H1 (cell line): ENCODE measurements around the gene IQGAP1. TPM values are rescaled to one million over a fixed set of nuclear protein-coding genes. Genes with fewer than 3 reads are reported as not detected.

ENCODE experiments used
- CTCF ChIA-PET: fragments of 300-600 bp; sonication (Branson Sonifier 250); formaldehyde crosslinking; loops from one replicate; lab custom pipeline; 2021; ENCODE audit not compliant: partially characterized antibody; lab: Charles Lee
- POLR2A ChIA-PET: fragments of 300-600 bp; sonication (Branson Sonifier 250); formaldehyde crosslinking; loops from one replicate; lab custom pipeline; 2021; ENCODE audit warnings: inconsistent platforms; ENCODE audit not compliant: partially characterized antibody; lab: Charles Lee
- DNase-seq, 2 experiments: peaks; one replicate each; pipeline versions ENCODE4 v3.0.0 to v3.0.0-alpha.2; 2010 to 2022; ENCODE audit warnings: low spot score in 2 of 2, low read depth in 1 of 2, mixed read lengths in 1 of 2
- FAIRE-seq: peaks from 2 replicates; lab custom pipeline; 2011; peaks lifted over from hg19 to GRCh38; lab: Jason Lieb, UNC
- H2AFZ ChIP-seq: 2 replicates; pipeline ENCODE4 v1.8.1; 2012; ENCODE audit warnings: low read length, inconsistent platforms
- H2AK5ac ChIP-seq: 2 replicates; pipeline ENCODE4 v1.6.1; 2013; ENCODE audit warnings: low read depth, low read length
- H2BK120ac ChIP-seq: replicated peaks from 2 replicates; pipeline ENCODE3; 2013; ENCODE audit warnings: low read depth, low read length, inconsistent platforms
- H2BK12ac ChIP-seq: 2 replicates; pipeline ENCODE4 v1.6.1; 2013; ENCODE audit warnings: low read depth, low read length
- H2BK15ac ChIP-seq: 2 replicates; pipeline ENCODE4 v1.6.1; 2013; ENCODE audit warnings: low read length
- H2BK20ac ChIP-seq: 2 replicates; pipeline ENCODE4 v1.6.1; 2013; ENCODE audit warnings: low read length
- H2BK5ac ChIP-seq: 2 replicates; pipeline ENCODE4 v1.6.1; 2013; ENCODE audit warnings: low read depth, low read length
- H3K14ac ChIP-seq: 2 replicates; pipeline ENCODE4 v1.6.1; 2013; ENCODE audit warnings: inconsistent platforms; ENCODE audit not compliant: insufficient read length
- H3K18ac ChIP-seq: 2 replicates; pipeline ENCODE4 v1.6.1; 2013; ENCODE audit warnings: low read length; ENCODE audit errors: extremely low read depth
- H3K23ac ChIP-seq: 2 replicates; pipeline ENCODE4 v1.6.1; 2013; ENCODE audit warnings: inconsistent platforms; ENCODE audit not compliant: insufficient read length
- H3K23me2 ChIP-seq: 2 replicates; pipeline ENCODE4 v1.6.1; 2013; ENCODE audit warnings: low read depth, low read length
- H3K27ac ChIP-seq: 2 replicates; pipeline ENCODE4 v1.6.1; 2011; ENCODE audit warnings: low read depth, low read length, inconsistent platforms
- H3K27me3 ChIP-seq, 4 experiments: replicated peaks in 1 of 4; 1 replicate in 1 of 4; 2 replicates in 3 of 4; pipeline versions ENCODE4 v1.6.1 to v1.8.1; 2011 to 2013; ENCODE audit warnings: low read length in 3 of 4, mild to moderate bottlenecking in 3 of 4, inconsistent platforms in 2 of 4, mixed read lengths in 2 of 4, moderate library complexity in 1 of 4; ENCODE audit not compliant: control insufficient read depth in 3 of 4, insufficient read depth in 3 of 4; ENCODE audit errors: extremely low read depth in 1 of 4
- H3K36me3 ChIP-seq, 4 experiments: 2 replicates each; pipeline versions ENCODE4 v1.6.1 to v1.8.1; 2011 to 2013; ENCODE audit warnings: mild to moderate bottlenecking in 4 of 4, low read length in 3 of 4, moderate library complexity in 2 of 4, control low read depth in 1 of 4, inconsistent platforms in 1 of 4; ENCODE audit not compliant: insufficient read depth in 4 of 4, control insufficient read depth in 2 of 4
- H3K4ac ChIP-seq: replicated peaks from 2 replicates; pipeline ENCODE3; 2013; ENCODE audit warnings: low read length, low read depth, mixed read lengths, inconsistent platforms; ENCODE audit not compliant: insufficient read length
- H3K4me1 ChIP-seq, 4 experiments: replicated peaks in 1 of 4; 1 replicate in 1 of 4; 2 replicates in 3 of 4; pipeline versions ENCODE4 v1.6.1 to v1.8.1; 2011 to 2013; ENCODE audit warnings: low read length in 3 of 4, inconsistent platforms in 2 of 4, mixed read lengths in 1 of 4; ENCODE audit not compliant: insufficient read depth in 4 of 4, control insufficient read depth in 3 of 4
- H3K4me2 ChIP-seq, 2 experiments: 2 replicates each; pipeline versions ENCODE4 v1.6.1 to v1.8.1; 2011 to 2013; ENCODE audit warnings: low read depth in 2 of 2, low read length in 2 of 2, control low read depth in 1 of 2, inconsistent platforms in 1 of 2, mild to moderate bottlenecking in 1 of 2; ENCODE audit not compliant: insufficient read depth in 1 of 2
- H3K4me3 ChIP-seq, 4 experiments: fragments of 200-600, 300-600 bp in 1 of 4; sonication (generic), shearing (Covaris generic), sonication (Bioruptor Twin) in 1 of 4; 2 replicates each; pipeline versions ENCODE4 v1.5.1 to v1.8.1; 2011 to 2016; ENCODE audit warnings: low read length in 4 of 4, low read depth in 3 of 4, control low read depth in 2 of 4, inconsistent platforms in 2 of 4, mild to moderate bottlenecking in 2 of 4, mixed read lengths in 1 of 4, moderate library complexity in 1 of 4; ENCODE audit not compliant: insufficient read depth in 2 of 4; ENCODE audit errors: extremely low read depth in 1 of 4
- H3K56ac ChIP-seq: replicated peaks from 2 replicates; pipeline ENCODE3; 2013; ENCODE audit warnings: low read depth, mild to moderate bottlenecking, mixed read lengths, low read length, inconsistent platforms; ENCODE audit not compliant: insufficient read length
- H3K79me1 ChIP-seq: 2 replicates; pipeline ENCODE4 v1.6.1; 2013; ENCODE audit warnings: low read depth, low read length, control low read depth
- H3K79me2 ChIP-seq, 2 experiments: 2 replicates each; pipeline versions ENCODE4 v1.6.1 to v1.8.1; 2012 to 2013; ENCODE audit warnings: low read length in 2 of 2, mild to moderate bottlenecking in 2 of 2, inconsistent platforms in 1 of 2; ENCODE audit not compliant: insufficient read depth in 2 of 2, control insufficient read depth in 1 of 2
- H3K9ac ChIP-seq, 4 experiments: replicated peaks in 1 of 4; 1 replicate in 1 of 4; 2 replicates in 3 of 4; pipeline versions ENCODE4 v1.6.1 to v1.8.1; 2011 to 2013; ENCODE audit warnings: low read depth in 3 of 4, low read length in 3 of 4, control low read depth in 2 of 4, mild to moderate bottlenecking in 2 of 4, moderate library complexity in 2 of 4, inconsistent platforms in 1 of 4; ENCODE audit errors: extremely low read depth in 1 of 4
- H3K9me3 ChIP-seq, 2 experiments: 2 replicates each; pipeline versions ENCODE4 v1.6.1 to v1.8.1; 2012 to 2013; ENCODE audit warnings: mild to moderate bottlenecking in 2 of 2, moderate library complexity in 2 of 2, control low read depth in 1 of 2, inconsistent platforms in 1 of 2, low read depth in 1 of 2, low read length in 1 of 2, mixed read lengths in 1 of 2; ENCODE audit not compliant: insufficient read depth in 2 of 2
- H4K20me1 ChIP-seq, 2 experiments: replicated peaks in 1 of 2; 2 replicates each; pipeline versions ENCODE3 to v1.8.1; 2011 to 2013; ENCODE audit warnings: inconsistent platforms in 2 of 2, low read length in 2 of 2, mild to moderate bottlenecking in 1 of 2; ENCODE audit not compliant: insufficient read depth in 2 of 2, control insufficient read depth in 1 of 2
- H4K5ac ChIP-seq: 2 replicates; pipeline ENCODE4 v1.6.1; 2013; ENCODE audit warnings: low read length, low read depth, mixed read lengths, inconsistent platforms; ENCODE audit not compliant: insufficient read length
- H4K8ac ChIP-seq: 2 replicates; pipeline ENCODE4 v1.8.0; 2013; ENCODE audit warnings: mild to moderate bottlenecking, moderate library complexity, low read length, inconsistent platforms; ENCODE audit not compliant: insufficient read depth; ENCODE audit errors: extremely low read depth
- H4K91ac ChIP-seq: replicated peaks from 2 replicates; pipeline ENCODE3; 2013; ENCODE audit warnings: low read length, mixed read lengths, inconsistent platforms; ENCODE audit not compliant: insufficient read length
- ASH2L ChIP-seq: fragments of 200-600, 300-600 bp; sonication (generic); IDR thresholded peaks from one replicate; pipeline ENCODE4 v1.7.1; 2017; ENCODE audit warnings: low read length
- CBX5 ChIP-seq: fragments of 300-800, 300-1000 bp; sonication (generic); IDR thresholded peaks from 2 replicates; pipeline ENCODE4 v1.7.1; 2016; ENCODE audit warnings: antibody characterized with exemption, low read length, low read depth
- CREB1 ChIP-seq: IDR thresholded peaks from 2 replicates; pipeline ENCODE4 v1.6.1; 2012; ENCODE audit warnings: inconsistent platforms
- FOSL1 ChIP-seq: IDR thresholded peaks from 2 replicates; pipeline ENCODE4 v1.6.1; 2011; ENCODE audit warnings: mild to moderate bottlenecking, low read depth, low read length, moderate library complexity; ENCODE audit not compliant: insufficient read depth
- GABPA ChIP-seq: IDR thresholded peaks from 2 replicates; pipeline ENCODE4 v1.6.1; 2011; ENCODE audit warnings: mild to moderate bottlenecking, low read length, moderate library complexity, borderline replicate concordance; ENCODE audit not compliant: insufficient read depth
- JUN ChIP-seq: IDR thresholded peaks from 2 replicates; pipeline ENCODE4 v1.6.1; 2011; ENCODE audit warnings: low read depth, mild to moderate bottlenecking, improper control_type of control experiment, low read length
- KDM5A ChIP-seq: fragments of 200-600 bp; IDR thresholded peaks from 2 replicates; pipeline ENCODE4 v1.7.1; 2012; ENCODE audit warnings: mild to moderate bottlenecking, low read length, inconsistent platforms, mixed read lengths
- POLR2AphosphoS5 ChIP-seq: IDR thresholded peaks from 2 replicates; pipeline ENCODE4 v1.6.1; 2011; ENCODE audit warnings: low read depth, low read length
- RNF2 ChIP-seq: fragments of 200-900, 300-1000 bp; sonication (generic); IDR thresholded peaks from 2 replicates; pipeline ENCODE4 v1.7.1; 2016; ENCODE audit warnings: borderline replicate concordance, low read depth, mild to moderate bottlenecking, antibody characterized with exemption, low read length; ENCODE audit not compliant: poor library complexity, severe bottlenecking; ENCODE audit errors: missing control alignments
- RXRA ChIP-seq: IDR thresholded peaks from 2 replicates; pipeline ENCODE4 v1.6.1; 2011; ENCODE audit warnings: low read depth, mild to moderate bottlenecking, low read length, moderate library complexity; ENCODE audit not compliant: insufficient read depth
- SIN3A ChIP-seq, 2 experiments: IDR thresholded peaks in 1 of 2; conservative IDR thresholded peaks in 1 of 2; 2 replicates each; pipeline ENCODE4 v1.6.1; 2011 to 2012; ENCODE audit warnings: low read length in 2 of 2, improper control_type of control experiment in 1 of 2, low read depth in 1 of 2, mild to moderate bottlenecking in 1 of 2
- SIX5 ChIP-seq: IDR thresholded peaks from 2 replicates; pipeline ENCODE4 v1.6.1; 2011; ENCODE audit warnings: mild to moderate bottlenecking, low read depth, low read length
- SP1 ChIP-seq: IDR thresholded peaks from 2 replicates; pipeline ENCODE4 v1.6.1; 2011; ENCODE audit warnings: low read depth, low read length
- SP4 ChIP-seq: IDR thresholded peaks from 2 replicates; pipeline ENCODE4 v1.6.1; 2012; ENCODE audit warnings: low read length, inconsistent platforms
- TAF1 ChIP-seq: IDR thresholded peaks from 2 replicates; pipeline ENCODE4 v1.6.1; 2011; ENCODE audit warnings: mild to moderate bottlenecking, low read depth, low read length
- WGBS, 2 experiments: shearing (Covaris generic) in 1 of 2; methylation state at CpG; one replicate each; pipeline versions ENCODE4 v1.1.6 to v1.1.7; 2013 to 2015; ENCODE audit warnings: low lambda C conversion rate in 2 of 2, mixed read lengths in 2 of 2, inconsistent platforms in 1 of 2, low coverage in 1 of 2, missing lambda C conversion rate in 1 of 2; ENCODE audit not compliant: insufficient replicate concordance in 2 of 2, insufficient coverage in 1 of 2, insufficient read length in 1 of 2; ENCODE audit errors: extremely low coverage in 1 of 2, missing lambda C conversion rate in 1 of 2; 5-methylcytosine and 5-hydroxymethylcytosine counted together
- polyA plus RNA-seq, 7 experiments: library from polyadenylated mRNA; depleted of rRNA in 3 of 7; stranded (reverse) in 5 of 7; unstranded in 2 of 7; fragments of >200 nt in 5 of 7; fragments of 200-250 nt in 2 of 7; gene quantifications; 1 replicate in 5 of 7; 2 replicates in 1 of 7; 4 replicates in 1 of 7; pipeline versions ENCODE4 v1.2.1 to v1.2.3, GENCODE V29; 2011 to 2013; ENCODE audit warnings: missing spikeins in 2 of 7, mixed read lengths in 2 of 7
- total RNA-seq: library from RNA; stranded (reverse); fragmentation: NEBNext Ultra II Directional; extraction: Animal tissue kit (Norgen Biotek cat#: 25700); gene quantifications from 2 replicates; pipeline ENCODE4 v1.2.1, GENCODE V29; 2021

The IQGAP1 gene
- total and polyA plus RNA-seq, 2 of the 8 experiments (the other 6 are each of a cell fraction or from before 2014, with no cell fraction given): 56.0 to 138 TPM

GRCh38 chr15:90360746-90361145, 27.3 kb upstream of the IQGAP1 start:
- Histone ChIP-seq H4K20me1 (no peaks in the 10 kb centered on the region), H3K4me1 (no peaks in the 10 kb centered on the region), H3K79me1 (no peaks in the 10 kb centered on the region), H3K4ac (no peak overlapping the region), H3K9me3 (no peaks in the 10 kb centered on the region), H2BK5ac (no peak overlapping the region), H3K27ac (no peak overlapping the region), H3K18ac (no peak overlapping the region), H3K23ac (no peak overlapping the region), H2AK5ac (no peak overlapping the region), H3K9ac (no peak overlapping the region), H3K36me3 (no peaks in the 10 kb centered on the region), H3K27me3 (0 out of 7 replicates have a peak, but pooled peaks cover 0 to 3% (median 0%) of the 10 kb centered on the region in 4 experiments), H4K91ac (no peak overlapping the region), H3K56ac (no peak overlapping the region), H2BK12ac (no peak overlapping the region), H4K5ac (no peak overlapping the region), H3K4me3 (no peak overlapping the region), H2BK20ac (no peak overlapping the region), H3K23me2 (no peaks in the 10 kb centered on the region), H3K14ac (no peak overlapping the region), H2BK15ac (no peak overlapping the region), H2AFZ (no peak overlapping the region), H3K4me2 (no peak overlapping the region), H3K79me2 (no peaks in the 10 kb centered on the region), H4K8ac (no peak overlapping the region), H2BK120ac (no peak overlapping the region)
- FAIRE-seq (no peak), DNase-seq (no peak)
- ChIA-PET POLR2A (interaction anchor here (0.6 to 1.1 kb wide), 3 partner anchors 9 to 36 kb away, joined by 3 to 4 read pairs (median 3); partner anchors contain the start of gene ZNF774), CTCF (interaction anchor here (0.9 to 9.0 kb wide), 22 partner anchors 9 to 219 kb away, joined by 3 to 89 read pairs (median 4); partner anchors contain the start of gene ZNF774)
- WGBS, 2 experiments: 93% methylated on average over 14 of the region's 14 CpGs; no CpG with 5 or more reads in 1 of the 2 experiments
- TF ChIP-seq RXRA (no peak), SP4 (no peak), GABPA (no peak), KDM5A (no peak), FOSL1 (no peak), SIN3A (conservative IDR thresholded peaks at IDR 0.05 in 1 of 2, IDR thresholded peaks at IDR 0.05 in 1 of 2; ENCODE audit: low read depth in 1 of 2, low read length in 2 of 2) (no peak), SIX5 (no peak), CBX5 (no peak), RNF2 (no peak), CREB1 (no peak), SP1 (no peak), TAF1 (no peak), JUN (no peak), ASH2L (no peak), POLR2AphosphoS5 (no peak)
